Neutrophil (primary cell): ENCODE results near the gene ARCN1.
A peak's percentile ranks its signal among the peaks of the same experiment; 100 is the strongest.

Source experiments
- H3K27ac ChIP-seq: fragments of 200-600 bp; sonication (generic); 2 replicates; pipeline ENCODE4 v1.5.1; 2016; ENCODE audit warnings: mild to moderate bottlenecking, moderate library complexity
- H3K27me3 ChIP-seq: fragments of 200-600 bp; sonication (generic); 2 replicates; pipeline ENCODE4 v1.6.0; 2016; ENCODE audit warnings: mild to moderate bottlenecking
- H3K36me3 ChIP-seq: fragments of 200-600 bp; sonication (generic); 2 replicates; pipeline ENCODE4 v1.5.1; 2017
- H3K4me1 ChIP-seq, 2 experiments: fragments of 200-600 bp in 1 of 2; sonication (generic) in 1 of 2; 1 replicate in 1 of 2; 2 replicates in 1 of 2; pipeline versions ENCODE4 v1.5.1 to v1.6.1; 2013 to 2016; ENCODE audit warnings: low read depth in 1 of 2, low read length in 1 of 2, mild to moderate bottlenecking in 1 of 2, moderate library complexity in 1 of 2; ENCODE audit not compliant: control insufficient read depth in 1 of 2, insufficient read depth in 1 of 2
- H3K4me3 ChIP-seq, 2 experiments: fragments of 200-600 bp in 1 of 2; sonication (generic) in 1 of 2; 1 replicate in 1 of 2; 2 replicates in 1 of 2; pipeline ENCODE4 v1.5.1; 2013 to 2016; ENCODE audit warnings: low read depth in 1 of 2, low read length in 1 of 2, mild to moderate bottlenecking in 1 of 2, moderate library complexity in 1 of 2
- H3K9me3 ChIP-seq: fragments of 200-600 bp; sonication (generic); 2 replicates; pipeline ENCODE4 v1.5.1; 2016
- TF ChIP-seq, protein P1 (sequence below): fragments of 200-600 bp; sonication (generic); IDR thresholded peaks from 2 replicates; pipeline ENCODE4 v1.5.1; 2016; ENCODE audit warnings: antibody characterized with exemption

The ARCN1 gene

DNA sequence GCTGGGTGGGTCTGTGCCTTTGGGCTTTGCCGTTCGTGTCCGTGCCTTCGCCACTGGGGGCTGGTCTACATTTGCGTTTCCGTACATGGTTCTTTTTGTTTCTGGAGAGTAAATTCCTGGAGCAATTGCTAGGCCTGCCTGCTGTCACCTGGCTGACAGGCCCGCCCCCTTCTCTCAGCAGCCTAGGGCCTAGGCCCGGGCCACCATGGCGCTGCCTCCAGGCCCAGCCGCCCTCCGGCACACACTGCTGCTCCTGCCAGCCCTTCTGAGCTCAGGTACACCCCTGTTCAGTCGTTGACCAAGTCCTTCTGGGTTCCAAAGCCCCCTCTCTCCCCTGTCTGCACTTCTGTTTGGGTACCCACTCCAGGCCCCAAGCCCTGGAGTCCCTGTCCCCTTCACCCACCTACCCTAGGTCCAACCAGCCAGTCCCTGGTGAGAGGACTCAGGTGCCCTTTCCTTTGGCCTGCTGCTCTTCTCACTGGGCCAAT is 40.6 kb upstream of the ARCN1 start:
- Histone ChIP-seq H3K4me3 (peak overlapping the region; percentile 56 to 63), H3K27ac (no peak overlapping the region), H3K36me3 (no peaks in the 10 kb centered on the region), H3K4me1 (peaks cover 14 to 16% of the 10 kb centered on the region in 2 experiments), H3K9me3 (no peaks in the 10 kb centered on the region), H3K27me3 (peaks cover 39% of the 10 kb centered on the region)
- TF ChIP-seq, protein P1, sequence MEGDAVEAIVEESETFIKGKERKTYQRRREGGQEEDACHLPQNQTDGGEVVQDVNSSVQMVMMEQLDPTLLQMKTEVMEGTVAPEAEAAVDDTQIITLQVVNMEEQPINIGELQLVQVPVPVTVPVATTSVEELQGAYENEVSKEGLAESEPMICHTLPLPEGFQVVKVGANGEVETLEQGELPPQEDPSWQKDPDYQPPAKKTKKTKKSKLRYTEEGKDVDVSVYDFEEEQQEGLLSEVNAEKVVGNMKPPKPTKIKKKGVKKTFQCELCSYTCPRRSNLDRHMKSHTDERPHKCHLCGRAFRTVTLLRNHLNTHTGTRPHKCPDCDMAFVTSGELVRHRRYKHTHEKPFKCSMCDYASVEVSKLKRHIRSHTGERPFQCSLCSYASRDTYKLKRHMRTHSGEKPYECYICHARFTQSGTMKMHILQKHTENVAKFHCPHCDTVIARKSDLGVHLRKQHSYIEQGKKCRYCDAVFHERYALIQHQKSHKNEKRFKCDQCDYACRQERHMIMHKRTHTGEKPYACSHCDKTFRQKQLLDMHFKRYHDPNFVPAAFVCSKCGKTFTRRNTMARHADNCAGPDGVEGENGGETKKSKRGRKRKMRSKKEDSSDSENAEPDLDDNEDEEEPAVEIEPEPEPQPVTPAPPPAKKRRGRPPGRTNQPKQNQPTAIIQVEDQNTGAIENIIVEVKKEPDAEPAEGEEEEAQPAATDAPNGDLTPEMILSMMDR: no peak

DNA sequence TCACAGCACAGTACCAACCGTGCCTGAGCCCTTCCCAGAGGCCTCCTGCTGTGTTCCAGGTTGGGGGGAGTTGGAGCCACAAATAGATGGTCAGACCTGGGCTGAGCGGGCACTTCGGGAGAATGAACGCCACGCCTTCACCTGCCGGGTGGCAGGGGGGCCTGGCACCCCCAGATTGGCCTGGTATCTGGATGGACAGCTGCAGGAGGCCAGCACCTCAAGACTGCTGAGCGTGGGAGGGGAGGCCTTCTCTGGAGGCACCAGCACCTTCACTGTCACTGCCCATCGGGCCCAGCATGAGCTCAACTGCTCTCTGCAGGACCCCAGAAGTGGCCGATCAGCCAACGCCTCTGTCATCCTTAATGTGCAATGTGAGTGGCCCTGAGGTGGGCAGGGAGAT is 40.1 kb upstream of the ARCN1 start:
- Histone ChIP-seq H3K4me3 (no peak overlapping the region), H3K27me3 (peaks cover 39% of the 10 kb centered on the region), H3K4me1 (peaks cover 14 to 16% of the 10 kb centered on the region in 2 experiments), H3K36me3 (no peaks in the 10 kb centered on the region), H3K27ac (no peak overlapping the region), H3K9me3 (no peaks in the 10 kb centered on the region)
- TF ChIP-seq, protein P1: no peak

DNA sequence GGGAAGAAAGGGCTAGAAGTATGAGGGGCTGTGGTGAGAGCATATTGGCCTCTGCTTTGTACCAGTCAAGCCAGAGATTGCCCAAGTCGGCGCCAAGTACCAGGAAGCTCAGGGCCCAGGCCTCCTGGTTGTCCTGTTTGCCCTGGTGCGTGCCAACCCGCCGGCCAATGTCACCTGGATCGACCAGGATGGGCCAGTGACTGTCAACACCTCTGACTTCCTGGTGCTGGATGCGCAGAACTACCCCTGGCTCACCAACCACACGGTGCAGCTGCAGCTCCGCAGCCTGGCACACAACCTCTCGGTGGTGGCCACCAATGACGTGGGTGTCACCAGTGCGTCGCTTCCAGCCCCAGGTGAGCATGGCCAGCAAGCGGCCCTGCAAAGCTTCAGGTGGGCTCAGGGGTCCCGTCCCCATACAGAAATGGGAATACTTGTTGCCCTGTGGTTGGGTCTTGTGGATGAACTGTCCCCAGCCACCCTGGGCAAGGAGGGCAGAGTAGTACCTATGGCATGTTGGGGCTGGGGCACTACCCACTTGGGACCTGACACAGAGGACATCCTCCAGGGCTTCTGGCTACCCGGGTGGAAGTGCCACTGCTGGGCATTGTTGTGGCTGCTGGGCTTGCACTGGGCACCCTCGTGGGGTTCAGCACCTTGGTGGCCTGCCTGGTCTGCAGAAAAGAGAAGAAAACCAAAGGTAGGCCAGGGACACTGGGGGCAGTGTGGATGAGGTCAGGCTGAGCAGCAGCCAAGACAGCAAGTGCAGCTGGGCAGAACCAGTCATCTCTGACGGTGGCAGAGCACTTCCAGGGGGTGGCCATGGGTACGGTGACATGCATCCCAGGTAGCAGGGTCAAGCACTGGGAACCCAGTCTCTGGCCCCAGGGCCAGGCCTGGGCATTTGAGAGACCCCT is 39.1 kb upstream of the ARCN1 start:
- no peaks in the 10 kb centered on the region for H3K9me3 ChIP-seq
- no peak overlapping the region for H3K27ac ChIP-seq
- peaks cover 14 to 16% of the 10 kb centered on the region in 2 experiments for H3K4me1 ChIP-seq
- no peaks in the 10 kb centered on the region for H3K36me3 ChIP-seq
- TF ChIP-seq, protein P1: no peak
- no peak overlapping the region for H3K4me3 ChIP-seq
- H3K27me3 ChIP-seq: peaks cover 39% of the 10 kb centered on the region

DNA sequence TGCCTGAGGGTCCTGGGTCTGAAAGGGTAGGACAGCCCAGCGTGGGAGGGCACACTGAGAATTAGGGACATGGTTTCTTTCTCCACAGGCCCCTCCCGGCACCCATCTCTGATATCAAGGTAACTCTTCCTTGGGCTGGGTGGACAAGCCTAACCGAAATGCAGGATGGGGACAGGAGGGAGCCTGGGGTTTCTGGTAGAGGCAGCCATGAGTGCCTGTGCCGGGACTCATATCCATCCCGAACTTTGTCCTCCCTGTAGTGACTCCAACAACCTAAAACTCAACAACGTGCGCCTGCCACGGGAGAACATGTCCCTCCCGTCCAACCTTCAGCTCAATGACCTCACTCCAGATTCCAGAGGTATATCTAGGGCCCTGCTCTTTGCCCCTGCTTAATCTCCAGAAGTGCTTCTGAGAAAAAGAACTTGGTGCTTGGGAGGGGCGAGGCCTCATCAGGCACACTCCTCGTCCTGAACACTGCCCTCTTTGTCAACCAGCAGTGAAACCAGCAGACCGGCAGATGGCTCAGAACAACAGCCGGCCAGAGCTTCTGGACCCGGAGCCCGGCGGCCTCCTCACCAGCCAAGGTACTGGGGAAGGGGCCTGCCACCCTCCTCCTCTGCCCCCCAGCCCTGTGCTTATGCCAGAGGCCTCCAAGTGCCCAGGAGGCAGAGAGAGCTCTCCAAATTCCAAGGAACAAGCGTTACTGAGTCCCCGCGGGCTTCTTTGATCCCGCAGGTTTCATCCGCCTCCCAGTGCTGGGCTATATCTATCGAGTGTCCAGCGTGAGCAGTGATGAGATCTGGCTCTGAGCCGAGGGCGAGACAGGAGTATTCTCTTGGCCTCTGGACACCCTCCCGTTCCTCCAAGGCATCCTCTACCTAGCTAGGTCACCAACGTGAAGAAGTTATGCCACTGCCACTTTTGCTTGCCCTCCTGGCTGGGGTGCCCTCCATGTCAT is 38.2 kb upstream of the ARCN1 start:
- no peak overlapping the region for H3K4me3 ChIP-seq
- no peaks in the 10 kb centered on the region for H3K9me3 ChIP-seq
- H3K27ac ChIP-seq: no peak overlapping the region
- no peaks in the 10 kb centered on the region for H3K36me3 ChIP-seq
- peaks cover 32% of the 10 kb centered on the region for H3K27me3 ChIP-seq
- TF ChIP-seq, protein P1: no peak
- peaks cover 14 to 16% of the 10 kb centered on the region in 2 experiments for H3K4me1 ChIP-seq

DNA sequence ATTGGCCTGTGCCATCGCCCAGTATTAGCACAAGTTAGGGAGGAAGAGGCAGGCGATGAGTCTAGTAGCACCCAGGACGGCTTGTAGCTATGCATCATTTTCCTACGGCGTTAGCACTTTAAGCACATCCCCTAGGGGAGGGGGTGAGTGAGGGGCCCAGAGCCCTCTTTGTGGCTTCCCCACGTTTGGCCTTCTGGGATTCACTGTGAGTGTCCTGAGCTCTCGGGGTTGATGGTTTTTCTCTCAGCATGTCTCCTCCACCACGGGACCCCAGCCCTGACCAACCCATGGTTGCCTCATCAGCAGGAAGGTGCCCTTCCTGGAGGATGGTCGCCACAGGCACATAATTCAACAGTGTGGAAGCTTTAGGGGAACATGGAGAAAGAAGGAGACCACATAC is 36.9 kb upstream of the ARCN1 start:
- no peaks in the 10 kb centered on the region for H3K9me3 ChIP-seq
- no peak overlapping the region for H3K4me3 ChIP-seq
- no peaks in the 10 kb centered on the region for H3K36me3 ChIP-seq
- H3K4me1 ChIP-seq: peaks cover 13% of the 10 kb centered on the region in 2 experiments
- TF ChIP-seq, protein P1: no peak
- peaks cover 20% of the 10 kb centered on the region for H3K27me3 ChIP-seq
- H3K27ac ChIP-seq: no peak overlapping the region
